Bone marrow (tissue), 2 donors: ENCODE measurements around the gene FZD7.

Experiments
- DNase-seq, 2 donors: peaks; one replicate each; lab custom pipeline; 2025; lab: John Stamatoyannopoulos, UW

The FZD7 gene

DNA sequence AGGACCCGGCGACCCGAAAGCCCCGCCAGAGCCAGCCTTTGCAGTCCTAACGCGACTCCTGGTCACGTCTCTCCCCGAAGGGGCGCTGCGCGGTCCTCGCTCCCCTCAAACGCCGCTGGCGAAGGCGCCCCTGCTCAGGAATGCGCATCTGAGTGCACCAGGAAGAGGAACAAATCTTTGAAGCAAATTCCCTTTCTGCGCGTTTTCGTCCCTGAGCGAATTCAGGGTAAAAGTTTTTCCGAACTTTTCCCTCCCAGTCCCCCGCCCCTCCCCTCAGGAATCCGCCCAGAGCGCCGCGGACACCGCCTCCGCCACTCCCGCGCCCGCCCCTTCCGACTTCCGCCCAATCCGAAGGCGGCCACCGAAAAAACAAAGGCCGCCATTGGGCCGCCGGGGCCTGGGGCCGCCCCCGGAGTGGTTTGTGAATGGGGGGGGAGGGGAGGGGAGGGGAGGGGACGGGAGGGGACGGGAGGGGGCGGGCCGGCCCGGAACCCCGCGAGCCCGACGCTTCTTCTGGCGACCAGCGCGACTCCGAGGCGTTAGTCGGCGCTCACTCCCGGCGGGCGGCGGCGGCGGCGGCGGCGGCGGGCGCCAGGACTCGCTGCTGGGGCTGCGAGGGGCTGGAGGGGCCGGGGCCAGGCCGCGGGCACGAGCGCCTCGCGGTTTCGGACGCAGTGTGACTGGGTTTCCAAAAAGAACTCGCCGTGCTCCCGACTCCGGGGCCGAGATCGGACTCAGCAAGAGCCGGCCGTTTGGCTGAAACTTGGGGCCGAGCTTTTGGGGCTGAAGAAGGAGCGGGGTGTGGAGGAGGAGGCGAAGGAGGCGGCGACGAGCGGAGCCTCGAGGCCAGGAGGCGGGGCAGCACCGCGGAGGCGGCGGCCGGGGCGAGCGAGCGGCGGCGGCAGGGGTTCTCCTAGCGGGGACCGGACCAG lies at the start of gene FZD7:
FZD7 (plus strand) TSS at position 539 of the 932 bp plus-strand sequence. CDS start 793 bp downstream, outside the sequence.
- DNase-seq, result peak; percentile 68 to 84

DNA sequence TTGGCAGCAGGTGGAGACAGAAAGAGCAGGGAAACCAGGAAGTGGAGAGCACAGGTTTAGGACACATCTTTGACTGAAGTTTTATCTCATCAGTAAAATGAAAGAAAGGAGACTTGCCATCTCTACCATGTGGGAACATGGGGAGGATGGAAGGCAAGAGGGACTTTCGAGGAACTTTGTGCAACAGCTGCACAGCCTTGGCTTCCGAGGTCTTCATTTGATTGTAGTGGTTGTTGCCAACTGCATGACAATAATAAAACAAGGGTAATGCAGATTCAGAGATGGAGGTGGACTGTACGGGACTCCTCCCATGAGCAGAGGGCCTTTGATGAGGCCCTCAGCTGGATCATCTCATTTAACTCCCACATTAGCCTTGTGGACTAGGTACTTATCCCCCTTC lies 49.3 kb upstream of the FZD7 start:
- DNase-seq, result no peak

DNA sequence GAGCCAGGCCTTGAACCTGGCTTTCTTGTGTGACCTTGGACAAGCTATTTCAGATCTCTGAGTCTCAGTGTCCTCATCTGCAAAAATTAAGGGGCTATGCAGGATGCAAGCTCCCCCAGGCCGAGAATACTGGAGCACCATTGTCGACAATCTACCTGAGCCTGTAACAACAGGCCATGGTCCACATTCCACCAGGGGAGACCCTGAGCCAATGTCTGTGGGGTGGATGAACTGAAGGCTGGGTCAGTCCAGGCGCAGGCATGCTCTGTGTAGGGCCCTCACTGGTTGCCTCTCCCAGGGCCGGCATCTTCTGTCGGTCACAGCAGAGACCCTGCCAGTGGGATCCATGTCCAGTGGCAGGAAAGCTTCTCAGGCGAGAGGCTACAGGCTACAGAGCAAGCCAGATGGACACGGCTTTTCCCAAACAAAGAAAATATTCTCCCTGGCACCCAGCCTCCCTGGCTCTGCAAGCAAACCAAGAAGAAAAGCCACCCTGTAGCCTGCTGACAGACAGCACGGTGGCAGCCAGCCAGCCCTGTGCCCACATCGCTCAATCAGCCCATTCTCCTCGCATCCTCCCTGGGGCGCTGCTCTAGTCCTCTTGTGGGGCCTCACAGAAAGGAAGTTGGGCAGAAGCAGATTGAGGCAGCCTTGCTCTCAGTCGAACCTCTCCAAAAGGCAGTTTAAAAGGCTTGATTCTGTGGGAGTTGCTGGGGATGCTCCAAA lies 48.7 kb upstream of the FZD7 start:
- no peak for DNase-seq

DNA sequence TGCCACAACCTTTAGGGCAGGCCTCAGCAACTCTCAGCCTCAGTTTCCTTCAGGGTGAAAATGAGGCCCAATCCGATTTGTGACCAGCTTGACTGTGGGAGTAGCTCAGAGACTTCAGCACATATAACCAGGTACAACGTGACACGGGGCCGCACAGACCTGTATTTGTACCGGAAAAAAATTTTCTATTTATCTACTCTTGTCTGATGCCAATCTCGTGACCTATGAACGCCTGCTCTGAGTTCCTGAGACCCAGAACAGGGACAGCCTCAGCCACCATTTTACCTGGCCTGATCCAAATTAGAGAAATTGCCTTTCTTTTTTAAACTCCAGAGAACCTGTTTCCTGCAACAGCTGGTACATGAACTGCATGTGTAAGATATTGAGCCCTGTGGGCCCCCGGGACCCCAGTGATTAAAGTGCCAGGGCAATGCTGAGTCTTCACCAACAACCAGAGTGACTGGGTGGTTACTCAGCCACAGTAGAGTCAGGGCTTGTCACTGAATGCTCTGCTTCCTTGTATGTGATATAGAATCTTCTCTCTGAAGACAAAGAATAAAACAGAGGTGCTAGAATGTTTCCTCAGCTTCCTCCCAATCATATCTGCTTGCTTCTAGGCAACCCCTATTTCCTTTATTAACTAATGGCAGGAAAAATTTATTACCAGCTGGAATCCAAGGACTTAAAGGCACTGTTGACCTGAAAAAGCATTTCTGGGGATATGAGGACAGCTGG lies 47.8 kb upstream of the FZD7 start:
- no peak for DNase-seq

DNA sequence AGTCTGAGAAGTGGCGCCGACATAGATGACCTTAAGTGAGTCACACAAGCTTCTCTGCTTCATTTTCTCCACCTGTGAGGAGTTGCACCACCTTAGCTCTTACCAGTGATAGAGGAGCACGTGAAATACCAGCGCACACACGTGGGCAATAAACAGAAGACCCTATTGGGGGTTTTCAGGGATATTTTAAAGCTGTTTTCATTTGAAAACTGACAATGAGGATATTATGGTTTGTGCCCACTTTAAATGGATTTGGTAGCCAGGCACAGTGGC lies 47.3 kb upstream of the FZD7 start:
- DNase-seq, result no peak

DNA sequence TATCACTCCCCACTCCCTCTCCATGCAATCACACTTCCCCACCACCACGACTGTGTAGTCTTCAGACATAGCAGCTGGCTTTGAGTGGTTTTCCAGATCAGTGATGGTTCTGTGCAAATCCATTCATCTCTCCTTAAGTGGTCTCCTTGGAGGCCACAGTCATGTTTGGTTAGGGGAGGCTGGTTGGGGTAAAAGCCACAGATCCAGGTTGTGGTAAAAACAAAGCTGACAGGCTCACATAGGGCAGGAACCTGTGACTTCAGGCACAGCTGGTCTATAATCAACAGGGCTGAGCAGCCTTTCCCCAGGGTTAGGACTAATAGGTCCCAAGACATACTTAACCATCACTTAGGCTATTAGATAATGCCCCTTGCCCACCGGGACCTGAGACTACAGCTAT lies 46.2 kb upstream of the FZD7 start:
- DNase-seq, result no peak

DNA sequence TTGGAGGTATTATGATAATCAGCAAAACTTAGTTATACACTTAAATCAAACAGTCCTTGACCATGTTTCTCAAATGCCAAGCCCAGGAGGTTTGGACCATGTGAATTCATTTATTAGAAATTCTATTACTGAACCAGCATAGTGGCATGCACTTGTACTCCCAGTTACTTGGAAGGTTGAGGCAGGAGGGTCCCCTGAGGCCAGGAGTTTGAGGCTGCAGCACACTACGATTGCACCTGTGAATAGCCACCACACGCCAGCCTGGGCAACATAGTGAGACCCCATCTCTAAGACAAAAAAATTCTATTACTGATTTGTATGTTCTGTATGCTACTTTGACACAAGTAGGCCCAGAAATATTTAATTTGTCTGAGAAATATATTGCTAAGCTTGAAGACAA lies 43.6 kb upstream of the FZD7 start:
- DNase-seq, result no peak

DNA sequence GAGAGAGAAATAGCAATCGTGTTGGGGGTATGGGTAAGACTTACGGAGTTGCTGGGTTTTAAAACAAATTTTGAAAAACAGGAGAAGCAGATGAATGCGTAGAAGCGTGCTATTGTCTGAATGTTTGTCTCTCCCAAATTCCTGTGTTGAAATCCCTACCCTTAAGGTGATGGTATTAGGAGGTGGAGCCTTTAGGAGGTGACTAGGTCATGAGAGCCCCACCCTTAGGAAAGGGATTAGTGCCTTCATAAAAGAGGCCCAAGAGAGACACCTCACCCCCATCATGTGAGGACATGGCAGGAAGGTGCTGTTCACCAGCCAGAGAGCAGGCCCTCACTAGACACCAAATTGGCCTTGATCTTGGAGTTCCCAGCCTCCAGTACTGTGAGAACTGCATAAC lies 40.7 kb upstream of the FZD7 start:
- no peak for DNase-seq

DNA sequence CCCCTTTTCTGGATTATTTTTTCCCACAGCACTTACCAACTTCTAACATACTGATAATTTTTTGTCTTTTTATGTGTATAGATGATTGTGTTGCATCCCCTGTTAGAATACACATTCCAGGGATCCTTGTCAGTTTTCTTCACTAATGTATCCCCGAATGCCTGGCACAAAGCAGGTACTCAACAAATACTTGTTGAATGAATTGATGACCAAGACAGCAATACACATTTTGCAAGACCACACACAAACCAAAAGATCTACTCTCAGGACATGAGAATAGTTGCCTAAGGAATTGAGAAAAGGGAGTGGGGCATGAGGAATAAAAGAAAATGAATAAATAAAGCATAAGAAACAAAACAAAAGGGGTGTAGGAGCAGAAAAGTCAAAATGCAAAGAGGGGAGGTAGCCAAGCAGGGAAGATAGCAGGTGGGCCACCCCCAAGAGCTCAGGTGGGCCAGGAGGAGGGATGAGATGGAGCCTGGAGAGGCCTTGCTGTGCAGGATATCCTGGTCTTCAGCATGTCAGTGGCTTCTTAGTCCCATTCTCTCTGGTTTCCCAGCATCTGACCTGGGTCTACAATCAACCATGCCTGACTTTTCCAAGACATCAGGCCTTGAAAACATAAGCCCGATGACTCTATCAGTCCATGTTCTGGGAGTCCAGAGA lies 38.5 kb upstream of the FZD7 start:
- no peak for DNase-seq

DNA sequence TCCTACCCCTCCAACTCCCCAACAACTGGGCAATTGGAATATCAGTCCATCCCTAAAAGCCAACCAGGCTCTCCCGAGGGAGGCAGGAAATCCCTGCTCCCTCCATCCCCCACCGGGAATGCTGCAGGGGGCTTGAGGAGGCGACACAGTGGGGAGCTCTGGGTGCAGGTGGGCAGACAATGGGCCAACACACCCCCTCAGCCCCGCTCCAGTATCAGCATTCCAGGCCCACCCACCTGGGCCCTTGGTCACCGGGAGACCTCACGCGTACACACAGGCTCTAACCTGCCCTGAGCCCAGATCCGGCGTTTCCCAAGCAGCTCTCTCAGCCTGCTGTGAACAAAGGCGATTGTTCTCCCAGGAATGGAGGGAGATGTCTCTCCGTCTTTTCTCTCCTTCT lies 37.6 kb upstream of the FZD7 start:
- no peak for DNase-seq

DNA sequence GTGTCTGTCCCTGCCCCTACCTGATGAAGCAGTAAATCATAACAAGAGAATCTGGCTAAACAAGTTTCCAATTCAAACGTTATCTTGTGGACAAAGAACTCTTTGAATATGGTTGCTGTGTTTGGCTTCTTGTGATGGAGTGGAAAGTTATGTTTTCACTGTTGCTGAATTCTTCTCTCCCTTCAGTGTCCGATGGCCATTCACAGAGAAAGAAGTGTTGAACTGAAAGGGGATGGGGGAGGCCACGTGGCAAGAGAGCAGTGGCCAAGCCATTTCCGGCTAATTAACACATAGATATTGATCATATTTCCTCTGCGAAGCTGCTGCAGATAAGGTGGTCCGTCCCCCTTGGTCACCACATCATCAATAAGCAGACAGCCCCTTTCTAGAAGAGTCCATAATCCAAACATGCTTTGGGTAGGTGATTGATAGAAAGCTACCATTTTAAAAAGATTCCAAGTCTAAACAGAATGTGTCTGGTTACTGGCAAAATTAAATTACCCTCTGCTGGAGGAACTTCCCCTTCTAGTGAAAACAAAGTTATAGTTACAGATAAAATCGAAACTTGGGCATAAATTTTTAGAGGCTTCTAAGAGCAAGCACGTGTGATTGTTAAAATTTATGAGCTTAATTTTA lies 36.9 kb upstream of the FZD7 start:
- no peak for DNase-seq

DNA sequence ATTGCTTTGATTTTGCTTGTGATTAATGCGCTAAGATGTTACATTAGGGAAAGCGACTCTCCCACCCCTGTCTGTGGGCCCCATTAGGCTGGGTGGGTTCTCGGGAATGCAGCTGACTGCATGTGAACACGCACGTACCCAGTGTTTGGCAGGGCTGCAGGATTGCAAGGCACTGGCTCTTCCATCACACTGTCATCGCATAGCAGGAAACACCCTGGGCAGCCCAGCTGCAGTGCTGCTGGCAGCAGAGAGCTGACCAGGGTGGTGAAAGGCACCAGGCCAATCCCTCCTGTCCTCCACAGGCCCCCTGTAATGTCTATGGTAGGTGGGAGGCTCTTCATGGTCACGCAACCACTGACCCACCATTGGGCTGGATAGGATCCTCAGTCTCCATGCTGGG lies 34.4 kb upstream of the FZD7 start:
- DNase-seq, result no peak

DNA sequence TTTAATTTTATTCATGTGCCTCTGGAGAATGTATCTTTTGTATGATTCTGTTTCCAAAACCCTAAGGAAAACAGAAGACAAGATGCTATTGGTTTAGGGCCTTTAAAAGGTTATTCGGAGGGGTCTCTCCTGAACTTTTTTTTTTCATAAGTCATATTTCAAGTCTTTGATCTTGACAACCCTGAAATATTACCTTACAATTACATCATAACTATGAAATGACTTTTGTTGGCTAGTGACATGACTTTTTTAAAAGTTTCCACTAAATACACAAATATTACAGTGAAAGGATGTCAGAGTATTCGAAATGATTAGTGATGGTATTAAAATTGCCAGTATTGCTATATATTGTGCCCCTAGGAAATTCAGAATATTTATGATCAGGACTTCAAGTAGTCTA lies 31.8 kb upstream of the FZD7 start:
- no peak for DNase-seq

DNA sequence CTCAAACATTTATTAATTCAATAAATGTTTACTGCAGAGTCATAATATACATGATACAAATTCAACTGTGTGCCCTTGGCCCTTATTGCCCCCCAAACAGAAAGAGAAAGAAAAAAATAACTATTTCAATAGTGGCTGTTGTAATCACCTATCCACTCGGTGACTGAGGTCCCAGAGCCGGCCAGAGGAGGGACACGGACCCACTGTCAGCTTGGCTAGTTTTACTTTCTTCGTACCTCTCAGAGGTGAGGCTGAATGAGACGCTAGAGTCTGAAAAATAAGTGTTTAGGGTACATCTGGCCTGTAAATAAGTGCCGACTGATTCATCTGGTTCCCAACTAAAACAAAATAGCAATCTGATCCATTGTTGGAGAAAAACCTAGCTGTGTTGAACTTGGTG lies 31.3 kb upstream of the FZD7 start:
- no peak for DNase-seq

DNA sequence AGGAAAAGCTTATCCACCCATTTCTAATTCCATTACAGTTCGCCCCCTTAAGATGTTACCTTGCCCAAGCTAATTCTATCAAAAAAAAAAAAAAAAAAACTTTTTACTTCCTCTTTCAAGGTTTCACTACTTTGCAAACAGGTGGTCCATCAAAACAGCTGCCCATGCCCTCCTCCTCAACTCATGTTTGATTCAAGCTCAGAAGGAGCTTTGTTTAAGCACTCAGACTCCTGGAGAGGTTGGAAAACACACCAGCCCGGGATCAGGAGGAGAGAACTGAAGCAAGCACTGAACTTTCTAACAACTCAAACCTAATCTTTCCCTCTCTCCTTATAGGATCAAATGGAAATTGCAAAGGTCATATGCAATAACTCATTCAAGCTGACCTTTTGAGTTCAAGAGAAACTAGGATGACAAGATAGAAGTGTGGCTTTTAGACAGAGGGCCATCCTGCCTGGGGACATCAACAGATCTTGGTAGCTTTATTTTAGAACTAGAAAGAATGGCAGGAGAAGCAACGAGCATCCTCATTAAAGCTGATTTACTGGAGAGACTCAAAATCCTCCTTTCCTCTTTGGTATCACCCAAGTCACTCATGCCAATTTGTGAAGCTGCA lies 28.3 kb upstream of the FZD7 start:
- no peak for DNase-seq

DNA sequence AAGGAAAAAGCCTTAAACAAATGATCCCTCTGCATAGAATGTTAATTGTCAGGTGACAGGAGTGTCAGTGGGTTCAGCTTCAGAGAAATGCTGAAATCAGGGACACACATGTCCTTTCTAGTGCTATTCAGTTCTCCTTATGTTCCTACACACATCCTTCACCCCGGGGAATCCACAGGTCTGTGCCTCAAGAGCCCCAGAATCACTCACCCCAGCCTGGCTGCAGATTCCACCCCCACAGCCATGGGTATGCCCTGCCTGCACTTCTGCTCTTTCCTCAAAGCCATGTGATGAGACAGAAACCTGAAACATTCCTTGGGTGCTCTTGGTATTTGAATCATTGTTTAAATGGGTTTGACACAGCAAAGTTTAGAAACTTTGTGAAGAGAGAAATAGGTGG lies 27.4 kb upstream of the FZD7 start:
- DNase-seq, result no peak

DNA sequence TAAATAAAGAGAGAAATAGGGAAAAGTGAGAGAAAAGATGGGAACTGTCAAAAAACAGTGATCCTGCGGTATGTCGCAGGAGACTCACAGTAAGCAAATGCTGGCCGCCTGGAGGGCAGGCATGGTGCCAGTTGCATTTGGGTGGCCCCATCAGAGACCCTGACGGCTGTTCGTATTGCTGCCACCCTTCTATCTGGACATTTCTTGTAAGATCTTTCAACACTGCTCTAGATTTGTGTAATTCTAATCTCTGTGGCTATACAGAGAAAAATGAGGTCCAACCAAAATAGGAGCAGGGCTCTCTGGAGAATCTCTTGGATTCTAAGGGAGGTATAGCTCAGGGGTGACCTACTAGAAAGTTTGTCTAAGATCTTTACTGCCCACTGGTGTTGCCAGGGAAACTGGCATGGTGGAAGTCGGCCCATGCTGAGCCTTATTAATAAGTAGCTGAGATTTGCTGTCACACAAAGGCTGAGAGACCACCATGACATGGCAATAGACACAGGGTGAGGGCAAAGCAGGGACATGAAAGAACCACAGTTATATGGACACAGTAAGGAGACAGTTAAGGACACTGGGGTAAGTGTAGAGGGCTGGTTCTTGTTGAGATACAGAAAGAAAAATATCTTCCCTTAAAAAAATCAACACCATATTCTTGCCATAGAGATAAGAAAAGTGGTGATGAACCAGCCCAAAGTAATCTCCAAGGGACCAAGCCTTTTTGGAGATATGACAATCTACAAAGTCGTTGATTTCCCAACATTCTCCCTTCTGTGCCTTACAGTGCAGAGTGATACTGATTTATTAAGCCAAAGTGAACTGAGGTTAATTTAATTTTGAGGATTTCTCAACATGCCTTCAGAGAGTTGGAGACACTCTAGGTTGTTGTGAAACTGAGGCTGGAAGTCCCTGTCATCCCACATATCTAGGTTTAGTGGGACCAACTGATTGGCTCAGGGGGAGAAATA lies 26.4 kb upstream of the FZD7 start:
- DNase-seq, result no peak

DNA sequence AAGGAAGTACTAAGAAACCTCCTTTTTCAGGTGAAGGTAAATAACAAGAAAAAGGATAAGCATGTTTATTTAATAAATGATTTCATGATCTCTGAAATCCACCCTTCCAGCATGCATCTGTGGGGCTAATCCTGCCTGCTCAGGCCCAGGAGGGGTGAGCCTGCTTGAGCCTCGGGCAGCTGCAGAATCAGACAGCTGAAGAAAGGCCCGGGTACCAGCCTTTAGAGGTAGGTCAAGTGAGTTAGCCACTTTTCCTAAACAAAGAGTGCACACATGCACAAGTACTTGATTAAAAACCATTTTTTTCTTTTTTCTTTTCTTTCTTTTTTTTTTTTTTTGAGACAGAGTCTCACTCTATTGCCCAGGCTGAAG lies 25.7 kb upstream of the FZD7 start:
- no peak for DNase-seq

DNA sequence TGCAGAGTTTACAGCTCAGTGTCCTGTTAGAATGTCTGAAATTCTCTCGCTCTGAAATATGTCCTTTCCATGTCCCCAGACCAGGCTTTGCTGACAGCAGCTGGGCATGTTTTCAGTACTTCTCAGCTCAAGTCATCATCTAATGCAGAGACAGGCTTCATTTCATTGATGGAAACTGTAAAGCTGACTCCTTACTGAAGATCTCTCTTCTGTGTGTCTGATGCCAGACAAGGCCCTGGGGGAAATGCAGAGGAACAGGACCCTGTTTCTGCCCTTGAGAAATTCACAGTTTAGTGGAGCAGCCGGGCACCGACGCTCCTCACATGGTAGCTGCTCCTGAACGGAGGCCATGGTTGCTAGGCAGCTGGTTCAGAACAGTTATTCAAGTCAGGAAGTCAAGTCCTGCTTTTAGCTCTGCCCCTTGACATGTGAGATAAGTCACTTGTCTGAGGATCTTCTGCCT lies 24.6 kb upstream of the FZD7 start:
- no peak for DNase-seq

DNA sequence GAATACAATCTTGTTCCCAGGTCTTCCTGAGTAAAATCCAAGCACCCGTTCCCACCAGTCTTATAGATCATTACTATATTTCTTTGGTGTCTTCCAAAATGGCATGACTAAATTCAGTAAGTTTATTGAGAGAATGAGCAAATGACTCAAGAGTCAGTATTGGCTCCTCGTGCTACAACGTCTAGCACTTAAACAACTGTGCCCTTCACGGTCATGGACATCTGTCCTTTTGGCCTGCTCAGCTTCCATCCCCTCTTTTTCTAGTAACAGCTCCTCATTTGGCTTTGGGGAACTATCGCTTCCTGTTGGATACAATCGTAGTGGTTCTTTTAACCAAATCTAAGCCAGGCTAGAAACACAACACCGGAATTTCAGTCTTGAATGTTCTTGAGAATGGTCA lies 24.1 kb upstream of the FZD7 start:
- DNase-seq, result no peak
